GM18858 (cell line): ENCODE results near the gene ENPP7.

Source experiments
- ATAC-seq: cut with Tn5 transposase; IDR thresholded peaks from one replicate; pipeline ENCODE4 v1.9.1; 2021; ENCODE audit not compliant: unreplicated experiment

Gene ENPP7

GRCh38 chr17:79730769-79731483 lies at the start of gene ENPP7:
Gene ENPP7, plus strand, starts transcription at chr17:79730943. Its CDS starts 197 bp downstream, at chr17:79731140.
- ATAC-seq: no peak

GRCh38 chr17:79681101-79681621 lies 49.6 kb upstream of the ENPP7 start:
- no peak for ATAC-seq

GRCh38 chr17:79681628-79682261 lies 49.0 kb upstream of the ENPP7 start:
- no peak for ATAC-seq

- no peak for ATAC-seq
Observed at GRCh38 chr17:79683365-79683764, 47.4 kb upstream of the ENPP7 start.

GRCh38 chr17:79684132-79684985 lies 46.4 kb upstream of the ENPP7 start:
- ATAC-seq: no peak

GRCh38 chr17:79685121-79685520 lies 45.6 kb upstream of the ENPP7 start:
- no peak for ATAC-seq

- ATAC-seq: no peak
Observed at GRCh38 chr17:79686476-79686875, 44.3 kb upstream of the ENPP7 start.

GRCh38 chr17:79690466-79690865 lies 40.3 kb upstream of the ENPP7 start:
- no peak for ATAC-seq

GRCh38 chr17:79690988-79691836 lies 39.5 kb upstream of the ENPP7 start:
- ATAC-seq: no peak

GRCh38 chr17:79691931-79692330 lies 38.8 kb upstream of the ENPP7 start:
- ATAC-seq: no peak

GRCh38 chr17:79693419-79693818 lies 37.3 kb upstream of the ENPP7 start:
- ATAC-seq: no peak

- ATAC-seq: no peak
Observed at GRCh38 chr17:79695293-79695790, 35.4 kb upstream of the ENPP7 start.

GRCh38 chr17:79695797-79696609 lies 34.7 kb upstream of the ENPP7 start:
- no peak for ATAC-seq

- ATAC-seq: no peak
Observed at GRCh38 chr17:79696610-79696982, 34.1 kb upstream of the ENPP7 start.

- no peak for ATAC-seq
Observed at GRCh38 chr17:79698146-79698846, 32.4 kb upstream of the ENPP7 start.

GRCh38 chr17:79699386-79700036 lies 31.2 kb upstream of the ENPP7 start:
- no peak for ATAC-seq

GRCh38 chr17:79700592-79700991 lies 30.2 kb upstream of the ENPP7 start:
- ATAC-seq: no peak

GRCh38 chr17:79702034-79702433 lies 28.7 kb upstream of the ENPP7 start:
- ATAC-seq: no peak
